ENCODE data around the gene SCIN. TPM values are rescaled to one million over a fixed set of nuclear protein-coding genes. Genes with fewer than 3 reads are reported as not detected.

The SCIN gene
- total RNA-seq, 1 donor from 2014 or later = 6.3 TPM

DNA sequence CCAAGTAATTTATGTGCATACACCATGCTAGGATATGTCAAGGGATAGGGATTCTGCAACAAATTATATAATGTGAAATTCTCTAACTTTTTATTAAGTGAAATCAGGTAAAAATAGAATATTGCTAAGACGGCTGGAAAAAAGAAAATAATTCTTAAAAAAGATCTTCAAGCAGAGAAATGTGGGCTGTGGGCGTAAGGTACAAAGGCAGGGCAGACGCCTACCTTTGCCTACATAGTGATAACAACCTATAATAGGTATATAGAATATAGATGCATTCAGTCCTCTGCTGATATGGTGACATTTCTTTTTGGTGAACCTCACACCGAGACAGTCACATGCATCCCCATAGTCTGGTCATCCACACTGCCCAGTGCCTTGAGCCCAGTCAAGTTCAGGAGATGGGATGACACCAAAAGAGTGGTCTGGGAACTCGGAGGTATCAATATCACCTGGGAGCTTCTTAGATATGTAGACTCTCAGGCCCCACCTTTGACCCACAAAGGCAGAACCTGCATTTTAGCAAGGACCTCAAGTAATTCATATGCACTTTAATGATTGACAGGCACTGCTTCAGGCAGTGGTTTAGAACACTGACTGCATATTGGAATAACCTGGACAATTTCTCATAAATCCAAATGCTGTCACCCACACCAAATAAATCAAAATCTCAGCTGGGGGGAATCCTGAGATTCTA is 59.4 kb downstream of the SCIN start:
- no peak for DNase-seq (ENCODE audit: low read depth)
- no peak overlapping the region for H3K4me3 ChIP-seq (ENCODE audit: low read depth, low read length)
- TF ChIP-seq, protein P1, sequence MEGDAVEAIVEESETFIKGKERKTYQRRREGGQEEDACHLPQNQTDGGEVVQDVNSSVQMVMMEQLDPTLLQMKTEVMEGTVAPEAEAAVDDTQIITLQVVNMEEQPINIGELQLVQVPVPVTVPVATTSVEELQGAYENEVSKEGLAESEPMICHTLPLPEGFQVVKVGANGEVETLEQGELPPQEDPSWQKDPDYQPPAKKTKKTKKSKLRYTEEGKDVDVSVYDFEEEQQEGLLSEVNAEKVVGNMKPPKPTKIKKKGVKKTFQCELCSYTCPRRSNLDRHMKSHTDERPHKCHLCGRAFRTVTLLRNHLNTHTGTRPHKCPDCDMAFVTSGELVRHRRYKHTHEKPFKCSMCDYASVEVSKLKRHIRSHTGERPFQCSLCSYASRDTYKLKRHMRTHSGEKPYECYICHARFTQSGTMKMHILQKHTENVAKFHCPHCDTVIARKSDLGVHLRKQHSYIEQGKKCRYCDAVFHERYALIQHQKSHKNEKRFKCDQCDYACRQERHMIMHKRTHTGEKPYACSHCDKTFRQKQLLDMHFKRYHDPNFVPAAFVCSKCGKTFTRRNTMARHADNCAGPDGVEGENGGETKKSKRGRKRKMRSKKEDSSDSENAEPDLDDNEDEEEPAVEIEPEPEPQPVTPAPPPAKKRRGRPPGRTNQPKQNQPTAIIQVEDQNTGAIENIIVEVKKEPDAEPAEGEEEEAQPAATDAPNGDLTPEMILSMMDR (conservative IDR thresholded peaks at IDR 0.05; ENCODE audit: low read depth, low read length) = no peak

GRCh38 chr7:12630513-12630819 is 59.9 kb downstream of the SCIN start:
- TF ChIP-seq, protein P1 (conservative IDR thresholded peaks at IDR 0.05; ENCODE audit: low read depth, low read length) = no peak
- DNase-seq (ENCODE audit: low read depth) = no peak
- H3K4me3 ChIP-seq (ENCODE audit: low read depth, low read length) = no peak overlapping the region

GRCh38 chr7:12633582-12633981 is 63.1 kb downstream of the SCIN start:
- TF ChIP-seq, protein P1 (conservative IDR thresholded peaks at IDR 0.05; ENCODE audit: low read depth, low read length) = no peak
- no peak overlapping the region for H3K4me3 ChIP-seq (ENCODE audit: low read depth, low read length)
- DNase-seq (ENCODE audit: low read depth) = no peak

DNA sequence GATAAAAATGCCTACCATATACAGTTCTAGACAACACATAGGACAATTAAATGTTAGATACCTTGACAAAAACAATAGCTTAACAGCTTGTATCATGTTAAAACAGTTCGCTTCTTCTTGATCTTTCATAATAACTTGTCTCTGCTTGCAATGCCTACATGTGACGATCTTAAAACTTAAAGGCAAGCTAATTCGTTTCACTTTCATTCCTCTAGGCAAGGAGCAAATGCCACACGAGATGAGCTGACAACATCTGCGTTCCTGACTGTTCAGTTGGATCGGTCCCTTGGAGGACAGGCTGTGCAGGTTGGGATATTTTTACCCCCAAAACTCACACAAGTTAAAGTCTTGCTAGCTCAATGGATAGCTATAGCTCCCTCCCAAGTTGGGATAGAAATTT is 65.3 kb downstream of the SCIN start:
- TF ChIP-seq, protein P1 (conservative IDR thresholded peaks at IDR 0.05; ENCODE audit: low read depth, low read length) = no peak
- no peak for DNase-seq (ENCODE audit: low read depth)
- H3K4me3 ChIP-seq (ENCODE audit: low read depth, low read length) = no peak overlapping the region

- no peak for DNase-seq (ENCODE audit: low read depth)
- H3K4me3 ChIP-seq (ENCODE audit: low read depth, low read length) = no peak overlapping the region
- TF ChIP-seq, protein P1 (conservative IDR thresholded peaks at IDR 0.05; ENCODE audit: low read depth, low read length) = no peak
Measured at GRCh38 chr7:12637328-12637727, 66.8 kb downstream of the SCIN start.

- H3K4me3 ChIP-seq (ENCODE audit: low read depth, low read length) = no peak overlapping the region
- TF ChIP-seq, protein P1 (conservative IDR thresholded peaks at IDR 0.05; ENCODE audit: low read depth, low read length) = no peak
- no peak for DNase-seq (ENCODE audit: low read depth)
Measured at GRCh38 chr7:12637819-12638592, 67.5 kb downstream of the SCIN start.

All from epithelial cell of proximal tubule (primary cell).